Measurements from ENCODE around the gene CDCA4. TPM values are rescaled to one million over a fixed set of nuclear protein-coding genes. Genes with fewer than 3 reads are reported as not detected.

Gene CDCA4
- total RNA-seq, 1 donor from 2014 or later = 33.2 TPM

DNA sequence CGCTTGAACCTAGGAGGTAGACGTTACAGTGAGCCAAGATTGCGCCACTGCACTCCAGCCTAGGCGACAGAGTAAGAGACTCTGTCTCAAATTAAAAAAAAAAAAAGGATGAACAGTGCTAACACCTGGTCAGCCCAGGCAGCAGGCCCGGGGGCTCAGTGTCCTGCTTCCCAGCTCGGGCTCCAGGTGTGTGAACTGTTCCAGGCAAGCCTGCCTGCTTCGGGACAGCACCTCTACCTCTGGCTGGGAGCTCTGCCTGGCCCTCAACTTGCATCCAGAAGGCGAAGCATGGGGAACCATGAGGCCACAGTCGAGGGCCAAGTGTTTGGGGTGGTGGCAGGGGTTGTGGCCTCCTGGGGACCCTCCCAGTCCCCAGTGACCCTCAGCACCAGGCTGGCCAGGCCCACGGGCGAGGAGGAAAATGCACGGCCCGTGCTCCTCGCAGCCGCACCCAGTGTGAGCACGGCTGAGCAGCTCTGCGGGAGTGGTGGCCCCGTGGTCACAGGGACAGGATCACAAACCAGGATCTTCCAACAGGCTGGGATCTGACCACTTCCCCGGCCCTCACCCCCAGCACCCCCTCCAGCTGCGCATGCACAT is 15.5 kb downstream of the CDCA4 start:
- H3K27me3 ChIP-seq (ENCODE audit: control insufficient read depth, insufficient read depth, low read length) = no peaks in the 10 kb centered on the region
- DNase-seq (ENCODE audit: low read depth) = no peak
- no peak overlapping the region for H3K4me3 ChIP-seq (ENCODE audit: low read depth, low read length)
- H3K36me3 ChIP-seq (ENCODE audit: control insufficient read depth, insufficient read depth, low read length) = no peaks in the 10 kb centered on the region
- TF ChIP-seq, protein P1, sequence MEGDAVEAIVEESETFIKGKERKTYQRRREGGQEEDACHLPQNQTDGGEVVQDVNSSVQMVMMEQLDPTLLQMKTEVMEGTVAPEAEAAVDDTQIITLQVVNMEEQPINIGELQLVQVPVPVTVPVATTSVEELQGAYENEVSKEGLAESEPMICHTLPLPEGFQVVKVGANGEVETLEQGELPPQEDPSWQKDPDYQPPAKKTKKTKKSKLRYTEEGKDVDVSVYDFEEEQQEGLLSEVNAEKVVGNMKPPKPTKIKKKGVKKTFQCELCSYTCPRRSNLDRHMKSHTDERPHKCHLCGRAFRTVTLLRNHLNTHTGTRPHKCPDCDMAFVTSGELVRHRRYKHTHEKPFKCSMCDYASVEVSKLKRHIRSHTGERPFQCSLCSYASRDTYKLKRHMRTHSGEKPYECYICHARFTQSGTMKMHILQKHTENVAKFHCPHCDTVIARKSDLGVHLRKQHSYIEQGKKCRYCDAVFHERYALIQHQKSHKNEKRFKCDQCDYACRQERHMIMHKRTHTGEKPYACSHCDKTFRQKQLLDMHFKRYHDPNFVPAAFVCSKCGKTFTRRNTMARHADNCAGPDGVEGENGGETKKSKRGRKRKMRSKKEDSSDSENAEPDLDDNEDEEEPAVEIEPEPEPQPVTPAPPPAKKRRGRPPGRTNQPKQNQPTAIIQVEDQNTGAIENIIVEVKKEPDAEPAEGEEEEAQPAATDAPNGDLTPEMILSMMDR (IDR thresholded peaks at IDR 0.05; ENCODE audit: insufficient read depth, low read length, poor library complexity, severe bottlenecking) = no peak

DNA sequence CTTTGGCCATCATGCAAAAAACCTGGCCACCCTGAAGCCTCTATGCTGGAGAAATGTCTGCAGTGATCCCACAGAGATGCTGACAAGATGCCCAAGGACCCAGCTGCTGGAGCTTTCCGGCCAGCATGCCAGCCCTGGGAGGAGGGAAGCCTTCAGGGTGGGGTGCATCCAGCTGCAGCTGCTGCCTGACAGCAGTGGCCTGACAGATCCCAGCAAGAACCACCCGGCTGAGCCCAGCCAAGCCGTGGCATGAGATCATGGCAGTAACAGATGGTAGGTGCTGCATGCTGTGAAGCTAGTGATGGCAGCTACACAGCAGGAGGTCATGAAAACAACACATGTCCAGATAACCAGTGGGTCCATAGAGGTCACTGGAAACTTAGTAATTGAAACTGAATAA is 21.5 kb downstream of the CDCA4 start:
- TF ChIP-seq, protein P1 (IDR thresholded peaks at IDR 0.05; ENCODE audit: insufficient read depth, low read length, poor library complexity, severe bottlenecking) = no peak
- DNase-seq (ENCODE audit: low read depth) = no peak
- no peaks in the 10 kb centered on the region for H3K27me3 ChIP-seq (ENCODE audit: control insufficient read depth, insufficient read depth, low read length)
- no peaks in the 10 kb centered on the region for H3K36me3 ChIP-seq (ENCODE audit: control insufficient read depth, insufficient read depth, low read length)
- no peak overlapping the region for H3K4me3 ChIP-seq (ENCODE audit: low read depth, low read length)

DNA sequence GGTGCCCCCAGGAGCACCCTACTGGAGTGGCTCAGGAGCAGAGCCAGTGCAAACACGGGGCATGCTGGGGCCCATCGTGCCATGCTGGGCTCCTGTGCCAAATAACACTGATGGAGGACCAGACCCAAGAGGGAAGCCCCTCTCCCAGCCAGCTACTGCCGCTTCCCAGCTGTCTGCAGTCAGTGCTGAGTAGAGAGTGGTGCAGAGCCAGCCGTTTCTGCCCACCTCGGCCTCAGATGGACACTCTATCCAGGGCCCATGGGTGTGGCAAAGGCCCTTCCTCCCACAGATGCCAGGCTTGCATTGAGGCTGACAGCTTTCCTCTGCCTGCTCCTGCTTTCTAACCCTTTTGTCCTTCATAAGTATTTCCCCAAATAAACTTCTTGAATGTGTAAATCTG is 22.1 kb downstream of the CDCA4 start:
- H3K36me3 ChIP-seq (ENCODE audit: control insufficient read depth, insufficient read depth, low read length) = no peaks in the 10 kb centered on the region
- no peak overlapping the region for H3K4me3 ChIP-seq (ENCODE audit: low read depth, low read length)
- no peaks in the 10 kb centered on the region for H3K27me3 ChIP-seq (ENCODE audit: control insufficient read depth, insufficient read depth, low read length)
- TF ChIP-seq, protein P1 (IDR thresholded peaks at IDR 0.05; ENCODE audit: insufficient read depth, low read length, poor library complexity, severe bottlenecking) = no peak
- DNase-seq (ENCODE audit: low read depth) = no peak

DNA sequence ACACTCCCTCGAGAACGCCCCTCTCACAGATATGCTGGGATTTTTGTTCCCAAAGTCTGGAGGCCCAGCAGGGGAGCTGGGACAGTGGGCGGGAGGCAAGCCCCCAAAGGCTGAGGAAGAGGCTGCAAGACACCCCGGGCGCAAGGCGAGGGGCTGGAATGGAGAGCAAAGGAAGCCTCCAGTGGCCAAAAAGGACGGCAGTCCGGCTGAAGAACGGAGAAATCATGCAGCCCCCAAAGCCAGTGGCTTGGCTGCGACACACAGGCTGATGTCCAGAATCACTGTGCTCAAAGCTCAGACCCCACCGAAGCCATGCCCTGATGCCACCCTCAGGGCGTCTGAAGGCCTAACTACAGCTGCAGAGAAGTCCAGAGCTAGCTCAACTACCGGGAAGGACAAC is 24.4 kb downstream of the CDCA4 start:
- Histone ChIP-seq H3K4me3 (ENCODE audit: low read depth, low read length) (no peak overlapping the region), H3K36me3 (ENCODE audit: control insufficient read depth, insufficient read depth, low read length) (peaks cover 1% of the 10 kb centered on the region)
- TF ChIP-seq, protein P1 (IDR thresholded peaks at IDR 0.05; ENCODE audit: insufficient read depth, low read length, poor library complexity, severe bottlenecking) = no peak

DNA sequence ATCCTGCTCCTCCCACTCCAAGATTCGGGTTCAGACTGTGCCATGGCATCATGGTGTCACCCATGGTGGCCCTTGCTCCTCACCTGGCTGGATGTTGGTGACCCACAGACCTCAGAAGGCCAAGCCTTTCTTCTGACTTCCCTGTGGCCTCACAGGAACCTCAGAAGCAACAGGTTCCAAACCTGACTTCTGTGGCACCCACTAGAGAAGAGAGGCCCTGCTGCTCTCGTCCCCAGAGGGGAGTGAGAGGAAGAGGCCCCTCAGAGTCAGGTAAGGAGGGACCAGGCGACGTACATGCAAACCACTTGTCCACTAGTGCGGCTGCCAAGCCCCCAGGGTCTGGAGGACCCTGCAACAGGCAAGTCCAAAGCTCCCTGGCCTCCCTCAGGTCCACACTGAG is 24.9 kb downstream of the CDCA4 start:
- H3K4me3 ChIP-seq (ENCODE audit: low read depth, low read length) = no peak overlapping the region

More for the DNA sequence above, 24.4 kb downstream of the CDCA4 start:
- no peaks in the 10 kb centered on the region for H3K27me3 ChIP-seq (ENCODE audit: control insufficient read depth, insufficient read depth, low read length)
- no peak for DNase-seq (ENCODE audit: low read depth)

More for the DNA sequence above, 24.9 kb downstream of the CDCA4 start:
- H3K36me3 ChIP-seq (ENCODE audit: control insufficient read depth, insufficient read depth, low read length) = peaks cover 1% of the 10 kb centered on the region
- TF ChIP-seq, protein P1 (IDR thresholded peaks at IDR 0.05; ENCODE audit: insufficient read depth, low read length, poor library complexity, severe bottlenecking) = no peak
- no peak for DNase-seq (ENCODE audit: low read depth)
- H3K27me3 ChIP-seq (ENCODE audit: control insufficient read depth, insufficient read depth, low read length) = no peaks in the 10 kb centered on the region

All from kidney epithelial cell (primary cell).